Inflammatory macrophage treated with lipopolysaccharide for 1 hour (primary cell): ENCODE measurements around the gene GRAMD2A.

Experiments used
- DNase-seq, 2 donors: peaks; one replicate each; pipeline ENCODE4 v3.0.0-alpha.2; 2020 to 2022

The GRAMD2A gene

GRCh38 chr15:72183781-72184164 is 13.8 kb downstream of the GRAMD2A start:
- no peak for DNase-seq

DNA sequence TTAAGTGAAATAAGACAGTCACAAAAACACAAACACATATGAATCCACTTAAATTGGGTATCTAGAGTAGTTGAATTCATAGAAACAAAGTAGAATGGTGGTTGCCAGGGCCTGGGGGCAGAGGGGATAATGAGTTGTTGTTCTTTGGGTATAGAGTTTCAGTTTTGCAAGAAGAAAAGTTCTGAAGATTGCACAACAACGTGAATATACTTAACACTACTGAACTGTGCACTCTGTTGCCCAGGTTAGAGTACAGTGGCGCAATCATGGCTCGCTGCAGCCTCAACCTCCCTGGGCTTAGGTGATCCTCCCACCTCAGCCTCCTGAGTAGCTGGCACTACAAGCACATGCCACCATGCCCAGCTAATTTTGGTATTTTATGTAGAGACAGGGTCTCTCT is 14.9 kb downstream of the GRAMD2A start:
- no peak for DNase-seq

DNA sequence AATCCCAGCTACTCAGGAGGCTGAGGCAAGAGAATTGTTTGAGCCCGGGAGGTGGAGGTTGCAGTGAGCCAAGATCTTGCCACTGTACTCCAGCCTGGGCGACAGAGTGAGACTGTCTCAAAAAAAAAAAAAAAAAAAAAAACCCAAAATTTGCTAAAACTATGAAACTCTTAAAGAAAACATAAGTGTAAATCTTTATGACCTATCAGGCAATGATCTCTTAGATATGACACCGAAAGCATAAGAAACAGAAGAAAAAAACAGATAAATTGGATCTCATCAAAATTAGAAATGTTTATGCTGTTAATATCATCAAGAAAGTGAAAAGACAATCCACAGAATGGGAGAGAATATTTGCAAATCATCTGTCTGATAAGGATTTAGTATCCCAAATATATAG is 15.3 kb downstream of the GRAMD2A start:
- DNase-seq, result no peak

DNA sequence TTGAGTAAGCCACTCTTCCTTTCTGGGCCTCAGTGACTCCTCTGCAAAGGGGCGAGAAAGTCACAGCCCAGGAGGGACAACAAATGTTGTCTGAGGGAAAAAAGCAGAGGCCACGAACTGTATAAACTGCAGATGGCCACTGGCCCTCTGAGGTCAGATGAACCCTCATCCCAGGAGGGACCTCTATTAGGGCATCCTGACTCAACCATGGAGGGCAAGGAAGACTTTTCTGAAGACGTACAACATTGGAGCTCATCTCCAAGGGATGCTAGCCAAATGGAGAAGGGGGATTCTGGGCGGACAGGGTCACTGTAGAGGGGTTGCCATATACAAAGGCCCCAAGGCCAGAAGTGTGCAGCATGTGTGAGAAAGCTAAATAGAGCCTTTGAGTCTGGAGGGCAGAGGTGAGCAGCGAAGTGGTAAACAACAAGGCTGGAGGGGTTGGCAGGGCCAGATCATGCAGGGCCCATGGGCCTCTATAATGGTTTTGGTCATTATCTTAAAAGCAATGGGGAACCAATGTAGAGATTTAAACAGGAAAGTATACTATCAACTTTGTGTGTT is 16.7 kb downstream of the GRAMD2A start:
- no peak for DNase-seq

DNA sequence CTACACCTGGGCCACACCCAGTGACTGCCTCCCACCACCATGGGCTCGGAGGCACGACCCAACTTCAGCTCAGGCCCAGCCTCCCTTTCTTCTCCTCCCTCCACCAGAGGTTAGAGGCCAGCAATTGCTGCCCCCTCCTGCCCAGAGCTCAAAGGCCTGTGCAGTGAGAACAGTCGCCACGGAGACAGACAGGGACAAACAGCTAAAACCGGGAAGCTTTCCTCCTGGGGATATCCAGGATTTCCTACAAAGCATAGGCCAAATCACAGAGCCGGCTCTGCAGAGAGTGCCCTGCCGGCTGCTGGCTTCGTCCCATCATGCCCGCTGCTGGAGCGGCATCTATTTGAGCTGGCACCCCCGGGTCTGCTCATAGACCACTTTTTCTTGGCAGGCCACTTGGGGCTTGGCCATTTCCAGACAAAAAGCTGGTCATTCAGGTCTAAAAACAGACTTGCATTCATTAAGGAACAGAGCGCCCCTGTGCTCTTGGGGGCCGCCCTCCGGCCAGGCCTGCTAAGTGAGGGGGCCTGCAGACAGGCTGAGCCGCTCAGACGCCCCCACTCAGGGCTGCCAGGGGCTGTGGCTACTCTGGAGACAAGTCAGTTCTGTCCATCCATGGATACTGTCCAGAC is 17.5 kb downstream of the GRAMD2A start:
- no peak for DNase-seq

GRCh38 chr15:72178976-72179585 is 18.5 kb downstream of the GRAMD2A start:
- no peak for DNase-seq

DNA sequence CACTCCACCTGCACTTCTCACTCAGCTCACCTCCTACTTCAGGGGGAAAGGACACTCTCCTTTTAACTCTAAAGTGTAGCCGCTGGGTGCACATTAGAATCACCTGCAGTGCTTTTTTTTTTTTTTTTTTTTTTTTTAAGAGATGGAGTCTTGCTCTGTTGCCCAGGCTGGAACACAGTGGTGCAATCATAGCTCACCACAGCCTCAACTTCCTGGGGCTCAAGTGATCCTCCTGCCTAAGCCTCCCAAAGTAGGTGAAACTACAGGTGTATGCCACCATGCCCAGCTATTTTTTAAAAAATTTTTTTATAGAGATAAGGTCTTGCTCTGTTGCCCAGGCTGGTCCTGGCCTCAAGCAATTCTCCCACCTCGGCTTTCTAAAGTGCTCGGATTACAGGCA is 20.8 kb downstream of the GRAMD2A start:
- no peak for DNase-seq

DNA sequence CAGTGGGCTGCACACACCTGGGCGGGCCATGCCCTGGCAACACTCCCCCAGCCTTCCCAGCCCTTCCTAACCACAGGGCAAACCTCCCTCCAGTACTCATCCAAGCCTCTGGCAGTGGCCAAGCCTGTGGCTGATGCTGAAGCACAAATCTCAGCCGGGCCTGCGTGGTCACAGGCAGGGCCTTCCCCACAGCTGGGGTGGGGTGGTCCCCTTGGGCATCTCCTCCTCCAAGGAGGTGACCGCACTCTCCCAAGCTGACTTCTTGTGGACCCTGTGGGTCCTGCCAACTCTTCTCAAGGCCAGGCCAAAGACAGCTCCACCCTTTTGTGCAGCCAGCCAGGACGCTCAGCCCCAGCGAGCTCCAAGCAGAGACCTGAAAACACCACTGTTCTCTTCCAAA is 21.4 kb downstream of the GRAMD2A start:
- no peak for DNase-seq

DNA sequence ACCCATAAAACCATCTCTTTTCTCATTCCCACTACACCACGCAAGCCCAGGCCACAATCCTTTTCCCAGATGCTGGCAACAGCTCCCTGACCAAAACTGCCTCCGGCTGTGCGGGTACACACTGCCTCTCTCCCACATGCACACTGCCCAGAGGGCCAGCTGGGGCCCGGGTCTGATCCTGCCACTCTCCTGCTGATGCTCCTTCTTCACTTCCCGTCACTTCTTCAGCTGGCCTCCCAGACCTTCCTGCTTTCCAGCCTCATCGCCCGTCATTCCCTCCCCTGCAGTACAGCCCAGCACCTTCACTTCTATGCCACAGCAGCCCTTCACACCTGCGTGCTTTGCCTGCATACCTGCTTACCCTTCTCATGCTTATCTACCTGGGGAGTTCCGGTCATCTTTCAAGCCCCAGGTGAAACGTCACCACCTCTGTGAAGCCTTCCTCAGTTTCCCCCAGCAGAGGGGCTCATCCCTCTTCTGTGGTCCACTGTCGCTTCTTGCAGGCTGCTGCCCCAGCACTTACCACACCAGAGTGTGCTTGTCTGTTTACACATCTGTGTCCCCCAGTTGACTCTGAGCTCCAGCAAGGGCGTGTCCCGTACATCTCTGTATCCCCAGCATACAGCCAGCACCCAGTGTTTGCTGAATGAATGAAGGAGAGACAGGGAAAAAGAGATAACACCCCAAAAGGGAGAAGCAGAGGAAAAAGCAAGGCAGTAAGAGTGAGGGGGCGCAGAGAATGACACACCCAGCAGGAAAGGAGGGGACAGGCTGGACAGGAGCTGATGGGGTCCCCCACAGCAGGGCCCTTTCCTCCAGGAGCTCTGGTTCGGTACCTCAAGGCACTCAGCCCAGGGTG is 22.2 kb downstream of the GRAMD2A start:
- no peak for DNase-seq

GRCh38 chr15:72174551-72175165 is 22.9 kb downstream of the GRAMD2A start:
- DNase-seq, result no peak

- no peak for DNase-seq
Observed at GRCh38 chr15:72173864-72174550, 23.6 kb downstream of the GRAMD2A start.

DNA sequence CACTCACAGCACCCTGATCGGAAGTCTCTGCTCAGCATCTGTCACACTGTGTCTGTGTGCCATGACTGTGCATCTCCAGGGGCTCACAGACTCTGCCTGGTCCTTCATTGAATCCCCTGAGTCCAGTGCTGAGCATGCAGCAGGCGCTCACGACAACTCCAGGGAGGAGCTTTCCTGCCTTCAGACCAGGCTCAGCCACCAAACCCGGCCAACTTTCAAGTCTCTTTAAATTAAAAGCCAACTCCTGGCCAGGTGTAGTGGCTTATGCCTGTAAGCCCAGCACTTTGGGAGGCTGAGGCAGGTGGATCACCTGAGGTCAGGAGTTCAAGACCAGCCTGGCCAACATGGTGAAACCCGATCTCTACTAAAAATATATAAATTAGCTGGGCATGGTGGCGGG is 24.2 kb downstream of the GRAMD2A start:
- DNase-seq, result no peak

DNA sequence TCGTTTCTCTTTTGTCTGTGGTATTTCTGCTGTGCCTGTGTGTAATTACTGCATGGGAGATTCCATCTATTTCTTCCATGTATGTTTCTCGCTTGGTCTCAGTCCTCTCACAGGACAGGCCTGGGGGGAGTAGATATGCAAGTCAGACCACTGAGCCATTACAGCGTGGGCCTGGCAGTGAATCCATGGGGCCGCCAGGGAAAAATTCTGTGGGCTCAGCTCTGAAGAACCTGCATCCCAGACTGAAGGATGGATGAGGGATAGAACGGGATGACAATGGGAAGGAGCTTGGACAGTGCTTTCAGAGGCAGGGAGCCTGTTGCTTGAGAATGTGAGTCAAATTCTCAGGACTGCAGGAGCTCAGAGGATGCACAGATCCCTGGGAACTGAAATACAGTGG is 24.8 kb downstream of the GRAMD2A start:
- no peak for DNase-seq

DNA sequence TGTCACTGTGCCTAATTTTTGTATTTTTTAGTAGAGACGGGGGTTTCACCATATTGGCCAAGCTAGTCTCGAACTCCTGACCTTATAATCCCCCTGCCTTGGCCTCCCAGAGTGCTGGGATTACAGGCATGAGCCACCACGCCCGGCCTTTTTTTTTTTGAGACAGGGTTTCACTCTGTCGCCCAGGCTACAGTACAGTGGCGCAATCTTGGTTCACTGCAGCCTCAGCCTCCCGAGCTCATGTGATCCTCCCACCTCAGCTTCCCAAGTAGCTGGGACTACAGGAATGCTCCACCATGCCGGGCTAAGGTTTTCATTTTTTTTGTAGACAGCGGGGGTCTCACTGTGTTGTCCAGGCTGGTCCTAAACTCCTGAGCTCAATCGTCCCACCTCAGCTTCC is 25.6 kb downstream of the GRAMD2A start:
- peak in 1 of 2 donors; percentile 27 for DNase-seq

- no peak for DNase-seq
Observed at GRCh38 chr15:72170691-72171090, 26.9 kb downstream of the GRAMD2A start.

- no peak for DNase-seq
Observed at GRCh38 chr15:72169921-72170611, 27.5 kb downstream of the GRAMD2A start.

GRCh38 chr15:72169236-72169920 is 28.2 kb downstream of the GRAMD2A start:
- no peak for DNase-seq

DNA sequence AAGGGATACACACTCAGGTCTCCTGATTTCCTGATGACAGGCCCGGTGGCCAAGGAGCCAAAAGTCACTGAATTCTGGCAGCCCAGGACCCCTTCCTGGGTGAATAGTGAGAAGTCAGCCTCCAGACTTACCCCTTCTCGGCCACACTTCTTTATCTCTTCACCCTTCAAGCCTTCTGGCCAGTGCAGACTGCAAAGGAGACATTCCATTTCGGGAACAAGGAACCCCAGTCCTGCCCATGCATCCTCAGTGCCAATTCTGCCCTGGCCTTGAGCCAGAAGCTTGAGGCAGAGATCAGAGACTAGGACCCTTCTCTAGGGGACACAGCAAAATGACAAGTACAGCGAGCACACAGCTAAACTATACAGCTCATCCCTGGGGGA is 28.8 kb downstream of the GRAMD2A start:
- DNase-seq, result no peak

DNA sequence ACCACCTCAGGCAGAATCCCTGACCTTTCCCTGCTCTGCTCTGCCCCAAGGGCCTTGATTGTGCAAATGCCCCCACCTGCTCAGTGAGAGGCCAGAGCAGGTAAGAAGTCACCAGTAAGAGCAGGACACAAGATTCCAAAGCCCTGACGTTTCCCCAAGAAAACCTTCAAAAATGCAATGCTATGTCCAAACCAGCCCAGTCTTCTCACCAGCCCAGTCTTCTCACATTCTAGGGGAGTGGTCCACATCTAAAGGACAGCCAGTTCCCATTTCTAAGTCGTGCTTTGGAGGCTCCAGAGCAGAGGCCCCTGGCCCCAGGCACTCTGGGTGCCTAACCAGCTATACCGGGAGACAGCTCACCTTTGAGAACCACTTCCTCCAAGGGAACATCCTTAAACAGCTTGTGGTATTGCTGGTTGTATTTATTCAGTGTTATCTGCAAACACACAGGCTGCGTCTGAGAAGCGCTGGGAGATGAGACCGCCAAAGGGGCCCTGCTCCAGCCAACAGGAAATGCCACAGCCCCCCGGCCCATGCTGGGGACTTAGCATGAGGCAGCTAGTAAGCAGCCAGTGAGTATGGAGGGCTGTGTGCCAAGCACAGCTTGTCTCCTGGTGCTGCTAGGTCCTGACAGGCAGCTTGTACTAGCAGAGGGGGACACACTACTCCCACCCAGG is 29.3 kb downstream of the GRAMD2A start:
- no peak for DNase-seq

DNA sequence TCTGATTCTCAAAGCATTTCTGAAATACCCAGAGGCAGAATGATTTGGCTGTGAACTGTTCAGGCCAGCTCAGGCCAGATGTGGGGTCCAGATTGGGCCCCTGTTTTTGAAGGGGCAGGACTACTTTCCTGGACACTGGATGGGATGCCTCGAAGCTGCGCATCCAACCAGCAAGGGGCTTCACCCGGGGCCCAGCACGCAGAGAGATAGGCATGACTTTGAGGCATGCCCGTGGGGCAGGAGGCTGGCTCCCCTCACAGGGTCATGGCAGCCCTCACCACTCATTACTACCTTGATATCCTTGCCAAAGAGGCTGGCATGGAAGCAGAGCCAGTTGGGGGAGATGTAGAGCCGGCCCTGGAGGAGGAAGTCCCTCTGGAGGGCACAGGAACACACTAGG is 30.1 kb downstream of the GRAMD2A start:
- DNase-seq, result no peak
